HG03520 (cell line): ENCODE results near the gene SPAG16.

ENCODE experiments used
- ATAC-seq: cut with Tn5 transposase; IDR thresholded peaks from one replicate; pipeline ENCODE4 v1.9.1; 2021; ENCODE audit warnings: mild to moderate bottlenecking, moderate library complexity; ENCODE audit not compliant: unreplicated experiment

The SPAG16 gene

GRCh38 chr2:214328941-214329340, 1044.7 kb downstream of the SPAG16 start:
- ATAC-seq, result no peak

GRCh38 chr2:214341646-214342045, 1057.4 kb downstream of the SPAG16 start:
- ATAC-seq, result no peak

- no peak for ATAC-seq
These were observed 1074.2 kb downstream of the SPAG16 start for GRCh38 chr2:214358506-214358905.

- no peak for ATAC-seq
These were observed 1076.9 kb downstream of the SPAG16 start for GRCh38 chr2:214361116-214361515.

GRCh38 chr2:214365549-214365948, 1081.3 kb downstream of the SPAG16 start:
- ATAC-seq, result no peak

GRCh38 chr2:214367171-214367570, 1082.9 kb downstream of the SPAG16 start:
- ATAC-seq, result no peak

GRCh38 chr2:214376618-214377285, 1092.5 kb downstream of the SPAG16 start:
- ATAC-seq, result no peak

- ATAC-seq, result no peak
These were observed 1093.0 kb downstream of the SPAG16 start for GRCh38 chr2:214377286-214377624.

- no peak for ATAC-seq
These were observed 1094.3 kb downstream of the SPAG16 start for GRCh38 chr2:214378455-214379103.

- ATAC-seq, result no peak
These were observed 1095.0 kb downstream of the SPAG16 start for GRCh38 chr2:214379227-214379626.

- ATAC-seq, result no peak
These were observed 1096.4 kb downstream of the SPAG16 start for GRCh38 chr2:214380681-214381080.

GRCh38 chr2:214382229-214382628, 1098.0 kb downstream of the SPAG16 start:
- ATAC-seq, result no peak

GRCh38 chr2:214386720-214387119, 1102.5 kb downstream of the SPAG16 start:
- ATAC-seq, result no peak

GRCh38 chr2:214389334-214389733, 1105.1 kb downstream of the SPAG16 start:
- ATAC-seq, result no peak

GRCh38 chr2:214393796-214394195, 1109.5 kb downstream of the SPAG16 start:
- ATAC-seq, result no peak

GRCh38 chr2:214395040-214395439, 1110.8 kb downstream of the SPAG16 start:
- ATAC-seq, result no peak

GRCh38 chr2:214401580-214401979, 1117.3 kb downstream of the SPAG16 start:
- ATAC-seq, result no peak

GRCh38 chr2:214410128-214410775, 1126.0 kb downstream of the SPAG16 start:
- no peak for ATAC-seq

GRCh38 chr2:214410918-214411554, 1126.8 kb downstream of the SPAG16 start, which contains the start of gene VWC2L:
Gene VWC2L, plus strand, starts transcription at chr2:214411054. Its CDS starts 3,140 bp downstream, at chr2:214414194.
- ATAC-seq, result no peak

GRCh38 chr2:214412679-214413078, 1128.4 kb downstream of the SPAG16 start:
- no peak for ATAC-seq

- ATAC-seq, result no peak
These were observed 1152.2 kb downstream of the SPAG16 start for GRCh38 chr2:214436470-214436869.
